IMR-90 (cell line): ENCODE results near the gene TRPC4AP. TPM values are rescaled to one million over a fixed set of nuclear protein-coding genes. Genes with fewer than 3 reads are reported as not detected.

Source experiments
- ATAC-seq: fragments of 200-7000 bp; cut with Tn5 transposase; 2 replicates; pipeline ENCODE4 v1.9.1; 2020; ENCODE audit warnings: low read depth, mild to moderate bottlenecking, moderate library complexity
- BruUV-seq: library from RNA; stranded (reverse); fragments of 400-500 nt; replicated peaks from 2 replicates; lab custom pipeline; 2021; lab: Mats Ljungman, UMichigan
- CTCF ChIA-PET: fragments of 300-600 bp; formaldehyde crosslinking; extraction: SDS; loops from one replicate; lab custom pipeline; 2021; ENCODE audit warnings: antibody characterized with exemption; lab: Yijun Ruan, JAX
- POLR2A ChIA-PET: fragments of 300-600 bp; sonication (Branson Sonifier 250); formaldehyde crosslinking; loops from one replicate; lab custom pipeline; 2022; ENCODE audit warnings: antibody characterized with exemption; ENCODE audit not compliant: unreplicated experiment; lab: Charles Lee
- DNase-seq: peaks from one replicate; pipeline ENCODE4 v3.0.0; 2013
- H2AFZ ChIP-seq: replicated peaks from 2 replicates; pipeline ENCODE3; 2013; ENCODE audit warnings: low read length, mild to moderate bottlenecking; ENCODE audit not compliant: poor library complexity
- H2AK5ac ChIP-seq: 2 replicates; pipeline ENCODE4 v1.6.1; 2013; ENCODE audit warnings: low read depth, low read length, inconsistent platforms
- H2AK9ac ChIP-seq: replicated peaks from 2 replicates; pipeline ENCODE3; 2013; ENCODE audit warnings: mild to moderate bottlenecking, low read depth, low read length, moderate library complexity; ENCODE audit not compliant: poor library complexity
- H2BK120ac ChIP-seq: 2 replicates; pipeline ENCODE4 v1.6.1; 2013; ENCODE audit warnings: low read depth, low read length, inconsistent platforms
- H2BK15ac ChIP-seq: 3 replicates; pipeline ENCODE4 v1.6.1; 2013; ENCODE audit warnings: low read depth, low read length, inconsistent platforms
- H2BK20ac ChIP-seq: 2 replicates; pipeline ENCODE4 v1.6.1; 2013; ENCODE audit warnings: low read depth, mild to moderate bottlenecking, inconsistent platforms, low read length, moderate library complexity
- H2BK5ac ChIP-seq: 2 replicates; pipeline ENCODE4 v1.6.1; 2013; ENCODE audit warnings: mild to moderate bottlenecking, low read depth, low read length, inconsistent platforms; ENCODE audit not compliant: poor library complexity, severe bottlenecking
- H3K14ac ChIP-seq: replicated peaks from 2 replicates; pipeline ENCODE4 v1.6.1; 2013; ENCODE audit warnings: low read depth, low read length, inconsistent platforms
- H3K18ac ChIP-seq: 2 replicates; pipeline ENCODE4 v1.6.1; 2013; ENCODE audit warnings: low read depth, low read length, control low read depth
- H3K23ac ChIP-seq: 2 replicates; pipeline ENCODE4 v1.6.1; 2013; ENCODE audit warnings: low read depth, low read length, inconsistent platforms
- H3K27ac ChIP-seq: 2 replicates; pipeline ENCODE4 v1.5.1; 2013; ENCODE audit warnings: mild to moderate bottlenecking, control low read depth, low read length; ENCODE audit not compliant: insufficient read depth
- H3K27me3 ChIP-seq: 2 replicates; pipeline ENCODE4 v1.6.1; 2013; ENCODE audit warnings: low read length; ENCODE audit not compliant: control insufficient read depth, insufficient read depth
- H3K36me3 ChIP-seq: 2 replicates; pipeline ENCODE4 v1.6.1; 2013; ENCODE audit warnings: low read length, mixed read lengths; ENCODE audit not compliant: control insufficient read depth, insufficient read depth
- H3K4ac ChIP-seq: 2 replicates; pipeline ENCODE4 v1.6.1; 2013; ENCODE audit warnings: low read depth, low read length, inconsistent platforms
- H3K4me1 ChIP-seq: 2 replicates; pipeline ENCODE4 v1.6.1; 2013; ENCODE audit warnings: low read length, mixed read lengths; ENCODE audit not compliant: control insufficient read depth, insufficient read depth
- H3K4me2 ChIP-seq: 2 replicates; pipeline ENCODE4 v1.6.1; 2013; ENCODE audit warnings: low read depth, mild to moderate bottlenecking, control low read depth, low read length, moderate library complexity
- H3K4me3 ChIP-seq: 2 replicates; pipeline ENCODE4 v1.5.1; 2013; ENCODE audit warnings: low read depth, mild to moderate bottlenecking, control low read depth, low read length, moderate library complexity; ENCODE audit not compliant: insufficient read depth
- H3K56ac ChIP-seq: 2 replicates; pipeline ENCODE4 v1.6.1; 2013; ENCODE audit warnings: low read length, inconsistent platforms; ENCODE audit not compliant: insufficient read depth; ENCODE audit errors: extremely low read depth
- H3K79me1 ChIP-seq, 2 experiments: 2 replicates each; pipeline ENCODE4 v1.6.1; 2013; ENCODE audit warnings: low read length in 2 of 2, inconsistent platforms in 1 of 2, low read depth in 1 of 2
- H3K9ac ChIP-seq: 2 replicates; pipeline ENCODE4 v1.6.1; 2013; ENCODE audit warnings: low read depth, low read length, control low read depth
- H3K9me1 ChIP-seq: 2 replicates; pipeline ENCODE4 v1.6.1; 2013; ENCODE audit warnings: low read length, inconsistent platforms; ENCODE audit not compliant: insufficient read depth
- H3K9me3 ChIP-seq: 2 replicates; pipeline ENCODE4 v1.6.1; 2013; ENCODE audit warnings: low read length; ENCODE audit not compliant: control insufficient read depth, insufficient read depth
- H4K20me1 ChIP-seq: 2 replicates; pipeline ENCODE4 v1.6.1; 2013; ENCODE audit warnings: low read length, inconsistent platforms; ENCODE audit not compliant: insufficient read depth
- H4K5ac ChIP-seq: 2 replicates; pipeline ENCODE4 v1.6.1; 2013; ENCODE audit warnings: mild to moderate bottlenecking, low read depth, low read length, control low read depth
- H4K8ac ChIP-seq, 2 experiments: 2 replicates each; pipeline ENCODE4 v1.6.1; 2013; ENCODE audit warnings: low read depth in 2 of 2, low read length in 2 of 2, control low read depth in 1 of 2, inconsistent platforms in 1 of 2
- H4K91ac ChIP-seq: 2 replicates; pipeline ENCODE4 v1.6.1; 2013; ENCODE audit warnings: low read depth, low read length, inconsistent platforms; ENCODE audit not compliant: insufficient read depth
- CHD1 ChIP-seq: IDR thresholded peaks from 2 replicates; pipeline ENCODE4 v1.6.1; 2012; ENCODE audit warnings: low read depth, low read length, improper control_type of control experiment
- CTCF ChIP-seq: conservative IDR thresholded peaks from 2 replicates; pipeline ENCODE4 v1.5.1; 2012; ENCODE audit warnings: mild to moderate bottlenecking, low read depth, low read length, improper control_type of control experiment
- ELK1 ChIP-seq: fragments of 150-350 bp; IDR thresholded peaks from 2 replicates; pipeline ENCODE4 v1.6.1; 2016; ENCODE audit warnings: low read depth, mild to moderate bottlenecking, low read length, moderate library complexity, borderline replicate concordance
- FOS ChIP-seq: fragments of 150-350 bp; IDR thresholded peaks from 2 replicates; pipeline ENCODE4 v1.6.1; 2016; ENCODE audit warnings: low read depth, low read length
- MAFK ChIP-seq: IDR thresholded peaks from 2 replicates; pipeline ENCODE4 v1.6.1; 2012; ENCODE audit warnings: low read depth, low read length, improper control_type of control experiment
- MXI1 ChIP-seq: IDR thresholded peaks from 2 replicates; pipeline ENCODE4 v1.6.1; 2012; ENCODE audit warnings: low read depth, mild to moderate bottlenecking, low read length, moderate library complexity, borderline replicate concordance
- NFE2L2 ChIP-seq: fragments of 150-350 bp; IDR thresholded peaks from 2 replicates; pipeline ENCODE4 v1.6.1; 2016; ENCODE audit warnings: low read depth, mild to moderate bottlenecking, low read length
- WGBS, 2 experiments: methylation state at CpG; one replicate each; pipeline versions ENCODE4 v1.1.5 to v1.1.7; 2013; ENCODE audit warnings: missing lambda C conversion rate in 2 of 2; ENCODE audit not compliant: insufficient read length in 1 of 2; ENCODE audit errors: extremely low coverage in 2 of 2; 5-methylcytosine and 5-hydroxymethylcytosine counted together
- dilution Hi-C: fragments of 300-500 bp; cut with HindIII; formaldehyde crosslinking; loops from one replicate; pipeline ENCODE4 v1.14.3; 2018; ENCODE audit warnings: low sequenced_read_pairs; ENCODE audit not compliant: unreplicated experiment
- in situ Hi-C: fragments of 300-500 bp; cut with MboI; formaldehyde crosslinking; loops from 3 replicates; pipeline ENCODE4 v1.14.3; 2019; ENCODE audit warnings: low sequenced_read_pairs, inconsistent platforms, mixed read lengths
- intact Hi-C: fragments of 100-400 bp; cut with micrococcal nuclease; formaldehyde crosslinking; loops from 2 replicates; pipeline ENCODE4 v1.10.0; 2022
- polyA plus RNA-seq, 3 experiments: library from polyadenylated mRNA; depleted of rRNA; stranded (reverse); fragments of >200 nt; gene quantifications; 2 replicates each; pipeline ENCODE4 v1.2.3, GENCODE V29; 2012; ENCODE audit warnings: low replicate concordance in 1 of 3
- total RNA-seq: library from RNA; depleted of rRNA; stranded (reverse); fragments of >200 nt; gene quantifications from 2 replicates; pipeline ENCODE4 v1.2.3, GENCODE V29; 2012
- TF ChIP-seq, protein P1 (sequence below): fragments of 150-350 bp; IDR thresholded peaks from 2 replicates; pipeline ENCODE4 v1.6.1; 2017; ENCODE audit warnings: mild to moderate bottlenecking, antibody characterized with exemption, low read length, low read depth

Gene TRPC4AP
- total and polyA plus RNA-seq, 2 of the 4 experiments (the other 2 are of a cell fraction): 41.0 to 81.0 TPM

- H2BK5ac ChIP-seq: no peak overlapping the region
- H3K4me2 ChIP-seq: no peak overlapping the region
- no peak for TF ChIP-seq MAFK
- TF ChIP-seq MXI1: no peak
- TF ChIP-seq NFE2L2: no peak
- TF ChIP-seq CTCF: no peak
- TF ChIP-seq, protein P1, sequence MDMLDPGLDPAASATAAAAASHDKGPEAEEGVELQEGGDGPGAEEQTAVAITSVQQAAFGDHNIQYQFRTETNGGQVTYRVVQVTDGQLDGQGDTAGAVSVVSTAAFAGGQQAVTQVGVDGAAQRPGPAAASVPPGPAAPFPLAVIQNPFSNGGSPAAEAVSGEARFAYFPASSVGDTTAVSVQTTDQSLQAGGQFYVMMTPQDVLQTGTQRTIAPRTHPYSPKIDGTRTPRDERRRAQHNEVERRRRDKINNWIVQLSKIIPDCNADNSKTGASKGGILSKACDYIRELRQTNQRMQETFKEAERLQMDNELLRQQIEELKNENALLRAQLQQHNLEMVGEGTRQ: no peak
- TF ChIP-seq CHD1: no peak
- TF ChIP-seq FOS: no peak
- no peak for TF ChIP-seq ELK1
- no peak overlapping the region for H3K23ac ChIP-seq
- in situ Hi-C loops: no loop called here
- H2AFZ ChIP-seq: no peak overlapping the region
- no peak overlapping the region for H3K14ac ChIP-seq
- H3K9ac ChIP-seq: no peak overlapping the region
- no peaks in the 10 kb centered on the region for H3K4me1 ChIP-seq
- H2BK20ac ChIP-seq: no peak overlapping the region
- H3K56ac ChIP-seq: no peak overlapping the region
- DNase-seq: no peak
- no peak overlapping the region for H2AK5ac ChIP-seq
- WGBS, 2 experiments: no CpG with 5 or more reads among the region's 5 CpGs
- no peak overlapping the region for H2BK15ac ChIP-seq
- dilution Hi-C loops: no loop called here
- H2AK9ac ChIP-seq: no peak overlapping the region
- H3K9me1 ChIP-seq: peaks cover 8% of the 10 kb centered on the region; the same call in 1 of the 2 replicates
- H3K27me3 ChIP-seq: peaks cover 8% of the 10 kb centered on the region; the same call in 1 of the 2 replicates
- H3K18ac ChIP-seq: no peak overlapping the region
- H2BK120ac ChIP-seq: no peak overlapping the region
- no peaks in the 10 kb centered on the region for H4K20me1 ChIP-seq
- no peak overlapping the region for H4K91ac ChIP-seq
- no peak overlapping the region for H4K5ac ChIP-seq
- H3K4ac ChIP-seq: no peak overlapping the region
- intact Hi-C loops: loop anchor here (10.0 kb wide), 1 partner anchor 393 kb away; no protein-coding TSS in a partner anchor
- H3K36me3 ChIP-seq: no peaks in the 10 kb centered on the region
- no peak overlapping the region for H3K4me3 ChIP-seq
- H4K8ac ChIP-seq: no peak overlapping the region
- CTCF ChIA-PET: no interaction called here
- H3K9me3 ChIP-seq: no peaks in the 10 kb centered on the region
- BruUV-seq: no TSS peak
- H3K27ac ChIP-seq: no peak overlapping the region
- no peaks in the 10 kb centered on the region for H3K79me1 ChIP-seq
- POLR2A ChIA-PET: no interaction called here
- no peak for ATAC-seq
Measured at GRCh38 chr20:34967421-34967820, 125.2 kb downstream of the TRPC4AP start.
